ENCODE measurements around the gene IRX4.

The IRX4 gene

GRCh38 chr5:1889321-1890065 is 6.8 kb upstream of the IRX4 start:
- DNase-seq, result no peak

- no peak for DNase-seq
Measured at GRCh38 chr5:1888541-1889251, 6.0 kb upstream of the IRX4 start.

- DNase-seq, result no peak
Measured at GRCh38 chr5:1887588-1888360, 5.0 kb upstream of the IRX4 start.

GRCh38 chr5:1886846-1887587 is 4.3 kb upstream of the IRX4 start:
- no peak for DNase-seq

GRCh38 chr5:1885868-1886845 is 3.4 kb upstream of the IRX4 start:
- no peak for DNase-seq

GRCh38 chr5:1885404-1885755 is 2.7 kb upstream of the IRX4 start:
- no peak for DNase-seq

- no peak for DNase-seq
Measured at GRCh38 chr5:1884678-1885403, 2.1 kb upstream of the IRX4 start.

GRCh38 chr5:1883925-1884677 is 1.4 kb upstream of the IRX4 start:
- no peak for DNase-seq

GRCh38 chr5:1883120-1883924 is 597 bp upstream of the IRX4 start:
- DNase-seq, result no peak

- no peak for DNase-seq
Measured at GRCh38 chr5:1881731-1882336, 891 bp downstream of the IRX4 start.

GRCh38 chr5:1881098-1881572 is 1.6 kb downstream of the IRX4 start:
- no peak for DNase-seq

- DNase-seq, result no peak
Measured at GRCh38 chr5:1880377-1881025, 2.2 kb downstream of the IRX4 start.

GRCh38 chr5:1879292-1880263 is 3.1 kb downstream of the IRX4 start:
- no peak for DNase-seq

GRCh38 chr5:1878050-1878849 is 4.5 kb downstream of the IRX4 start:
- DNase-seq, result no peak

- no peak for DNase-seq
Measured at GRCh38 chr5:1877103-1878049, 5.3 kb downstream of the IRX4 start.

Measured in DMS 273 treated with DMSO at 0.1 percent for 48 hours (cell line).